SK-N-SH (cell line): ENCODE results near the gene EHBP1L1. TPM values are rescaled to one million over a fixed set of nuclear protein-coding genes. Genes with fewer than 3 reads are reported as not detected.

Experiments used
- CTCF ChIA-PET: fragments of 300-600, 350-600 bp; formaldehyde crosslinking; extraction: SDS; loops from one replicate; lab custom pipeline; 2021; lab: Yijun Ruan, JAX
- POLR2A ChIA-PET: fragments of 350-600 bp; sonication (Branson Sonifier 250); formaldehyde crosslinking; extraction: SDS; loops from one replicate; lab custom pipeline; 2020; ENCODE audit warnings: antibody characterized with exemption, inconsistent platforms; lab: Yijun Ruan, JAX
- DNase-seq: peaks from one replicate; pipeline ENCODE4 v3.0.0; 2012
- H2AFZ ChIP-seq: fragments of 200-600 bp; sonication (generic); 2 replicates; pipeline ENCODE4 v1.8.1; 2016; ENCODE audit warnings: antibody characterized with exemption, mild to moderate bottlenecking, low read depth
- H3F3A ChIP-seq: fragments of 200-600 bp; sonication (generic); replicated peaks from 2 replicates; pipeline ENCODE3; 2016; ENCODE audit warnings: antibody characterized with exemption, mild to moderate bottlenecking; ENCODE audit not compliant: insufficient read depth
- H3K27ac ChIP-seq, 2 experiments: fragments of 200-500 bp in 1 of 2; fragments of 200-600 bp in 1 of 2; sonication (Bioruptor generic) in 1 of 2; sonication (generic), shearing (Covaris generic) in 1 of 2; 2 replicates each; pipeline versions ENCODE4 v1.5.1 to v1.6.1; 2014 to 2016; ENCODE audit warnings: low read depth in 2 of 2, inconsistent platforms in 1 of 2, low read length in 1 of 2, mild to moderate bottlenecking in 1 of 2, mixed read lengths in 1 of 2
- H3K27me3 ChIP-seq: fragments of 200-600 bp; sonication (generic), shearing (Covaris generic); 2 replicates; pipeline ENCODE4 v1.6.1; 2016; ENCODE audit warnings: mixed run types; ENCODE audit not compliant: insufficient read depth
- H3K36me3 ChIP-seq, 2 experiments: fragments of 200-500 bp in 1 of 2; fragments of 200-600 bp in 1 of 2; sonication (Bioruptor generic) in 1 of 2; sonication (generic) in 1 of 2; replicated peaks in 1 of 2; 2 replicates each; pipeline versions ENCODE3 to v1.5.1; 2014 to 2016; ENCODE audit warnings: low read length in 1 of 2, mild to moderate bottlenecking in 1 of 2; ENCODE audit not compliant: insufficient read depth in 2 of 2, control insufficient read depth in 1 of 2
- H3K4me1 ChIP-seq, 2 experiments: fragments of 200-500 bp in 1 of 2; fragments of 200-600 bp in 1 of 2; sonication (Bioruptor generic) in 1 of 2; sonication (generic), shearing (Covaris generic) in 1 of 2; 2 replicates each; pipeline versions ENCODE4 v1.5.1 to v1.6.1; 2014 to 2016; ENCODE audit warnings: low read depth in 1 of 2, low read length in 1 of 2, mixed run types in 1 of 2; ENCODE audit not compliant: insufficient read depth in 2 of 2, control insufficient read depth in 1 of 2
- H3K4me2 ChIP-seq: fragments of 200-600 bp; sonication (generic), shearing (Covaris generic); 2 replicates; pipeline ENCODE4 v1.6.1; 2017; ENCODE audit warnings: mixed run types
- H3K4me3 ChIP-seq, 2 experiments: fragments of 200-500 bp in 1 of 2; fragments of 200-600 bp in 1 of 2; sonication (Bioruptor generic) in 1 of 2; sonication (generic), shearing (Covaris generic) in 1 of 2; 2 replicates each; pipeline versions ENCODE4 v1.5.1 to v1.8.1; 2014 to 2016; ENCODE audit warnings: low read depth in 2 of 2, inconsistent platforms in 1 of 2, low read length in 1 of 2, mild to moderate bottlenecking in 1 of 2, mixed read lengths in 1 of 2, moderate library complexity in 1 of 2
- H3K79me2 ChIP-seq: fragments of 200-600 bp; sonication (generic); 2 replicates; pipeline ENCODE4 v1.8.1; 2017; ENCODE audit warnings: mild to moderate bottlenecking; ENCODE audit not compliant: insufficient read depth
- H3K9ac ChIP-seq: fragments of 200-600 bp; sonication (generic); 2 replicates; pipeline ENCODE4 v1.6.1; 2017; ENCODE audit warnings: mixed run types
- H3K9me2 ChIP-seq: fragments of 200-600 bp; sonication (generic); 2 replicates; pipeline ENCODE4 v1.6.1; 2017; ENCODE audit warnings: mixed run types
- H3K9me3 ChIP-seq: fragments of 200-600 bp; sonication (generic); 2 replicates; pipeline ENCODE4 v1.6.1; 2017; ENCODE audit warnings: mixed run types, mild to moderate bottlenecking, moderate library complexity
- H4K20me1 ChIP-seq: fragments of 200-600 bp; sonication (generic); 2 replicates; pipeline ENCODE4 v1.6.1; 2017; ENCODE audit warnings: mild to moderate bottlenecking, mixed run types; ENCODE audit not compliant: insufficient read depth
- ELF1 ChIP-seq: IDR thresholded peaks from 2 replicates; pipeline ENCODE4 v1.4.0; 2012
- EZH2phosphoT487 ChIP-seq: fragments of 200-600 bp; sonication (generic); IDR thresholded peaks from 2 replicates; pipeline ENCODE4 v1.6.1; 2017; ENCODE audit warnings: low read depth, mixed run types, mild to moderate bottlenecking, antibody characterized with exemption, moderate library complexity, borderline replicate concordance
- FOSL2 ChIP-seq: IDR thresholded peaks from 2 replicates; pipeline ENCODE4 v1.4.0; 2012; ENCODE audit warnings: low read depth, mild to moderate bottlenecking, moderate library complexity, borderline replicate concordance
- FOXM1 ChIP-seq: IDR thresholded peaks from 2 replicates; pipeline ENCODE4 v1.4.0; 2012; ENCODE audit warnings: low read depth, mild to moderate bottlenecking
- GATA2 ChIP-seq: sonication (generic); formaldehyde crosslinking; IDR thresholded peaks from 2 replicates; pipeline ENCODE4 v1.5.0; 2020; ENCODE audit warnings: mild to moderate bottlenecking, missing genetic modification reagents
- JUND ChIP-seq: IDR thresholded peaks from 2 replicates; pipeline ENCODE4 v1.4.0; 2012
- NFIC ChIP-seq: IDR thresholded peaks from 2 replicates; pipeline ENCODE4 v1.4.0; 2012; ENCODE audit warnings: borderline replicate concordance
- POLR2AphosphoS5 ChIP-seq: IDR thresholded peaks from 2 replicates; pipeline ENCODE4 v1.6.1; 2012; ENCODE audit warnings: low read depth, low read length
- SIN3A ChIP-seq: IDR thresholded peaks from 2 replicates; pipeline ENCODE4 v1.6.1; 2012; ENCODE audit warnings: low read depth, mild to moderate bottlenecking, low read length, moderate library complexity, borderline replicate concordance
- USF1 ChIP-seq: IDR thresholded peaks from 2 replicates; pipeline ENCODE4 v1.4.0; 2012; ENCODE audit warnings: low read depth, borderline replicate concordance
- YY1 ChIP-seq: IDR thresholded peaks from 2 replicates; pipeline ENCODE4 v1.4.0; 2012; ENCODE audit warnings: low read depth, mild to moderate bottlenecking
- WGBS: methylation state at CpG from one replicate; pipeline ENCODE4 v1.1.6; 2017; ENCODE audit warnings: low lambda C conversion rate; 5-methylcytosine and 5-hydroxymethylcytosine counted together
- polyA plus RNA-seq, 3 experiments: library from polyadenylated mRNA; depleted of rRNA; stranded (reverse); fragments of >200 nt; gene quantifications; 2 replicates each; pipeline ENCODE4 v1.2.3, GENCODE V29; 2012
- TF ChIP-seq, protein P1 (sequence below): IDR thresholded peaks from 2 replicates; pipeline ENCODE4 v1.4.0; 2012; ENCODE audit warnings: low read depth, borderline replicate concordance
- TF ChIP-seq, protein P2 (sequence below): IDR thresholded peaks from 2 replicates; pipeline ENCODE4 v1.6.1; 2012; ENCODE audit warnings: mild to moderate bottlenecking, low read depth, low read length, moderate library complexity

The EHBP1L1 gene
- polyA plus RNA-seq, 1 of the 3 experiments (the other 2 are of a cell fraction) = 48.7 TPM

DNA sequence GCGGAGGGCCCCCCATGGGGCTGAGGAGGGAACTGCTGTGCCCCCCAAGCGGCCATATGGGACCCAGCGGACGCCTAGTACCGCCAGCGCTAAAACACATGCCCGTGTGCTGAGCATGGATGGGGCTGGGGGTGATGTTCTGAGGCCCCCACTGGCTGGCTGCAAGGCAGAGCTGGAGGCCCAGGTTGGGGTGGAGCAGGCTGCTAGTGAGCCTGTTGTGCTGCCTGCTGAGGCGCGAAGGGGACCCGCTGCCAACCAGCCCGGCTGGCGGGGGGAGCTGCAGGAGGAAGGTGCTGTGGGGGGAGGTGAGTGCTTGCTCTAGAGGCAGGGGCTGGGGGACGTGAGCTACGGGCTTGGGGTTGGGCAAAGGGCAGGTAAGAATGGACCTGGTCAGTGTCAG lies 42.9 kb downstream of the EHBP1L1 start:
- no peak overlapping the region for H2AFZ ChIP-seq
- H3K9me2 ChIP-seq = no peaks in the 10 kb centered on the region
- peaks cover 4% of the 10 kb centered on the region for H3F3A ChIP-seq
- H3K4me3 ChIP-seq = no peak overlapping the region
- H3K9ac ChIP-seq = no peak overlapping the region
- CTCF ChIA-PET = interaction anchor here (0.9 to 4.9 kb wide), 3 partner anchors 8 to 45 kb away, joined by 3 to 18 read pairs (median 18); partner anchors contain the start of gene SIPA1
- H3K79me2 ChIP-seq = peaks cover 66% of the 10 kb centered on the region
- no peaks in the 10 kb centered on the region for H3K27me3 ChIP-seq
- H3K36me3 ChIP-seq = peaks cover 11 to 63% of the 10 kb centered on the region in 2 experiments
- no peak for DNase-seq
- H3K4me2 ChIP-seq = no peak overlapping the region
- no peaks in the 10 kb centered on the region for H3K9me3 ChIP-seq
- H3K27ac ChIP-seq = no peak overlapping the region
- POLR2A ChIA-PET = interaction anchor here (1.1 kb wide), 1 partner anchor 22 kb away, joined by 3 read pairs; no protein-coding TSS in a partner anchor
- peaks cover 23% of the 10 kb centered on the region for H4K20me1 ChIP-seq
- peaks cover 0 to 13% of the 10 kb centered on the region in 2 experiments; a peak in 1 of 4 replicates for H3K4me1 ChIP-seq
- TF ChIP-seq YY1 (no peak), USF1 (no peak), POLR2AphosphoS5 (no peak)
- 80% methylated on average over 5 of the region's 14 CpGs for WGBS

- CTCF ChIA-PET = interaction anchor here (4.9 kb wide), 1 partner anchor 17 kb away, joined by 18 read pairs; the partner anchor contains the start of gene SIPA1
- no peaks in the 10 kb centered on the region for H3K9me2 ChIP-seq
- H3K4me3 ChIP-seq = no peak overlapping the region
- H2AFZ ChIP-seq = no peak overlapping the region
- H3K4me1 ChIP-seq = peaks cover 0 to 13% of the 10 kb centered on the region in 2 experiments; a peak in 1 of 4 replicates
- TF ChIP-seq SIN3A = no peak
- no peak for TF ChIP-seq JUND
- no peak for TF ChIP-seq NFIC
- TF ChIP-seq POLR2AphosphoS5 = no peak
- DNase-seq = no peak
- peaks cover 61% of the 10 kb centered on the region for H3K79me2 ChIP-seq
- H3K27ac ChIP-seq = no peak overlapping the region
- 97% methylated on average over 20 of the region's 29 CpGs for WGBS
- POLR2A ChIA-PET = no interaction called here
- no peak overlapping the region for H3K4me2 ChIP-seq
- peaks cover 23% of the 10 kb centered on the region for H4K20me1 ChIP-seq
- H3K27me3 ChIP-seq = no peaks in the 10 kb centered on the region
- peaks cover 12 to 70% of the 10 kb centered on the region in 2 experiments for H3K36me3 ChIP-seq
- peaks cover 4% of the 10 kb centered on the region for H3F3A ChIP-seq
- no peak overlapping the region for H3K9ac ChIP-seq
- no peaks in the 10 kb centered on the region for H3K9me3 ChIP-seq
These were observed 43.6 kb downstream of the EHBP1L1 start for GRCh38 chr11:65619281-65619928.

DNA sequence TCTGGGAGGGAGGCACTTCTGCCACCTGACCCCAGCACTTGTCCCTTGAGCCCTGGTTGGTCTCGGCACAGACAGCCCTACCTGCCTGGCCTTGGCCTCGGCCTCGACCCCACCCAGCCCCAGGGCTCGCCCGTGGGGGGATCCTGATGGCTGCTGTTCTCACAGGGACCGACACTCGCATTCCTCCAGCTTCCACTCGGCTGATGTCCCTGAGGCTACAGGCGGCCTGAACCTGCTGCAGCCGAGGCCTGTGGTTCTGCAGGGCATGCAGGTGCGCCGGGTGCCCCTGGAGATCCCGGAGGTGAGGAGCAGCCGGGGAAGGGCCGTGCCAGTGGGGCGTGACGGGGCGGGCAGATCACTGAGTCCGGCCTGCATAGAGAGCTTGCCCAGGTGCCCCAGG lies 44.8 kb downstream of the EHBP1L1 start:
- ChIA-PET CTCF (interaction anchor here (1.0 to 4.9 kb wide), 2 partner anchors 16 to 28 kb away, joined by 3 to 18 read pairs; partner anchors contain the start of gene SIPA1), POLR2A (no interaction called here)
- peaks cover 4% of the 10 kb centered on the region for H3F3A ChIP-seq
- H3K27me3 ChIP-seq = no peaks in the 10 kb centered on the region
- no peaks in the 10 kb centered on the region for H3K9me2 ChIP-seq
- H3K4me2 ChIP-seq = no peak overlapping the region
- H2AFZ ChIP-seq = no peak overlapping the region
- 91% methylated on average over 7 of the region's 19 CpGs for WGBS
- H3K9ac ChIP-seq = no peak overlapping the region
- H4K20me1 ChIP-seq = peaks cover 23% of the 10 kb centered on the region
- peaks cover 0 to 13% of the 10 kb centered on the region in 2 experiments; a peak in 1 of 4 replicates for H3K4me1 ChIP-seq
- no peaks in the 10 kb centered on the region for H3K9me3 ChIP-seq
- peaks cover 55% of the 10 kb centered on the region for H3K79me2 ChIP-seq
- no peak overlapping the region for H3K4me3 ChIP-seq
- H3K36me3 ChIP-seq = peaks cover 16 to 79% of the 10 kb centered on the region in 2 experiments
- H3K27ac ChIP-seq = no peak overlapping the region
- DNase-seq = no peak
- no peak for TF ChIP-seq FOSL2
- TF ChIP-seq, protein P1, sequence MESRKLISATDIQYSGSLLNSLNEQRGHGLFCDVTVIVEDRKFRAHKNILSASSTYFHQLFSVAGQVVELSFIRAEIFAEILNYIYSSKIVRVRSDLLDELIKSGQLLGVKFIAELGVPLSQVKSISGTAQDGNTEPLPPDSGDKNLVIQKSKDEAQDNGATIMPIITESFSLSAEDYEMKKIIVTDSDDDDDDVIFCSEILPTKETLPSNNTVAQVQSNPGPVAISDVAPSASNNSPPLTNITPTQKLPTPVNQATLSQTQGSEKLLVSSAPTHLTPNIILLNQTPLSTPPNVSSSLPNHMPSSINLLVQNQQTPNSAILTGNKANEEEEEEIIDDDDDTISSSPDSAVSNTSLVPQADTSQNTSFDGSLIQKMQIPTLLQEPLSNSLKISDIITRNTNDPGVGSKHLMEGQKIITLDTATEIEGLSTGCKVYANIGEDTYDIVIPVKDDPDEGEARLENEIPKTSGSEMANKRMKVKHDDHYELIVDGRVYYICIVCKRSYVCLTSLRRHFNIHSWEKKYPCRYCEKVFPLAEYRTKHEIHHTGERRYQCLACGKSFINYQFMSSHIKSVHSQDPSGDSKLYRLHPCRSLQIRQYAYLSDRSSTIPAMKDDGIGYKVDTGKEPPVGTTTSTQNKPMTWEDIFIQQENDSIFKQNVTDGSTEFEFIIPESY = no peak
- TF ChIP-seq JUND = no peak
- TF ChIP-seq ELF1 = no peak
- TF ChIP-seq, protein P2, sequence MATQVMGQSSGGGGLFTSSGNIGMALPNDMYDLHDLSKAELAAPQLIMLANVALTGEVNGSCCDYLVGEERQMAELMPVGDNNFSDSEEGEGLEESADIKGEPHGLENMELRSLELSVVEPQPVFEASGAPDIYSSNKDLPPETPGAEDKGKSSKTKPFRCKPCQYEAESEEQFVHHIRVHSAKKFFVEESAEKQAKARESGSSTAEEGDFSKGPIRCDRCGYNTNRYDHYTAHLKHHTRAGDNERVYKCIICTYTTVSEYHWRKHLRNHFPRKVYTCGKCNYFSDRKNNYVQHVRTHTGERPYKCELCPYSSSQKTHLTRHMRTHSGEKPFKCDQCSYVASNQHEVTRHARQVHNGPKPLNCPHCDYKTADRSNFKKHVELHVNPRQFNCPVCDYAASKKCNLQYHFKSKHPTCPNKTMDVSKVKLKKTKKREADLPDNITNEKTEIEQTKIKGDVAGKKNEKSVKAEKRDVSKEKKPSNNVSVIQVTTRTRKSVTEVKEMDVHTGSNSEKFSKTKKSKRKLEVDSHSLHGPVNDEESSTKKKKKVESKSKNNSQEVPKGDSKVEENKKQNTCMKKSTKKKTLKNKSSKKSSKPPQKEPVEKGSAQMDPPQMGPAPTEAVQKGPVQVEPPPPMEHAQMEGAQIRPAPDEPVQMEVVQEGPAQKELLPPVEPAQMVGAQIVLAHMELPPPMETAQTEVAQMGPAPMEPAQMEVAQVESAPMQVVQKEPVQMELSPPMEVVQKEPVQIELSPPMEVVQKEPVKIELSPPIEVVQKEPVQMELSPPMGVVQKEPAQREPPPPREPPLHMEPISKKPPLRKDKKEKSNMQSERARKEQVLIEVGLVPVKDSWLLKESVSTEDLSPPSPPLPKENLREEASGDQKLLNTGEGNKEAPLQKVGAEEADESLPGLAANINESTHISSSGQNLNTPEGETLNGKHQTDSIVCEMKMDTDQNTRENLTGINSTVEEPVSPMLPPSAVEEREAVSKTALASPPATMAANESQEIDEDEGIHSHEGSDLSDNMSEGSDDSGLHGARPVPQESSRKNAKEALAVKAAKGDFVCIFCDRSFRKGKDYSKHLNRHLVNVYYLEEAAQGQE = no peak
- no peak for TF ChIP-seq EZH2phosphoT487
- TF ChIP-seq GATA2 (CRISPR knock-in tag) = no peak
- TF ChIP-seq FOXM1 = no peak
